OCI-LY3 (cell line): ENCODE data around the gene PIP5K1B.
A peak's percentile ranks its signal among the peaks of the same experiment; 100 is the strongest.

Experiments used
- H2AFZ ChIP-seq: fragments of 200-600, 300-600 bp; shearing (Covaris generic); 2 replicates; pipeline ENCODE4 v1.6.0; 2014; ENCODE audit warnings: antibody characterized with exemption, low read depth, low read length
- H3K27ac ChIP-seq: fragments of 200-600, 300-600 bp; sonication (generic); 2 replicates; pipeline ENCODE4 v1.5.1; 2014; ENCODE audit warnings: mild to moderate bottlenecking, low read length, moderate library complexity, mixed read lengths
- H3K27me3 ChIP-seq: fragments of 200-600, 300-600 bp; sonication (generic); 2 replicates; pipeline ENCODE4 v1.6.1; 2014; ENCODE audit warnings: low read depth, low read length, mixed read lengths
- H3K36me3 ChIP-seq: fragments of 200-600, 300-600 bp; sonication (generic); replicated peaks from 2 replicates; pipeline ENCODE3; 2014; ENCODE audit warnings: low read depth, low read length, mixed read lengths
- H3K4me1 ChIP-seq: fragments of 300-600, 200-600 bp; sonication (generic); 2 replicates; pipeline ENCODE4 v1.6.1; 2014; ENCODE audit warnings: low read length, mixed read lengths
- H3K4me2 ChIP-seq: fragments of 200-600, 300-600 bp; sonication (generic); 2 replicates; pipeline ENCODE4 v1.6.1; 2014; ENCODE audit warnings: low read length, mixed read lengths
- H3K4me3 ChIP-seq: fragments of 300-600, 200-600 bp; sonication (generic); 2 replicates; pipeline ENCODE4 v1.5.1; 2014; ENCODE audit warnings: antibody characterized with exemption, mild to moderate bottlenecking, low read length, moderate library complexity
- H3K79me2 ChIP-seq: fragments of 300-600, 200-600 bp; shearing (Covaris generic); 2 replicates; pipeline ENCODE4 v1.6.1; 2014; ENCODE audit warnings: mild to moderate bottlenecking, low read length, mixed read lengths
- H3K9ac ChIP-seq: fragments of 300-600, 200-600 bp; shearing (Covaris generic); 2 replicates; pipeline ENCODE4 v1.6.0; 2014; ENCODE audit warnings: mild to moderate bottlenecking, low read length, moderate library complexity
- H3K9me3 ChIP-seq: fragments of 200-600, 300-600 bp; shearing (Covaris generic); 2 replicates; pipeline ENCODE4 v1.6.1; 2014; ENCODE audit warnings: low read length, mixed read lengths; ENCODE audit not compliant: insufficient read depth
- H4K20me1 ChIP-seq: fragments of 200-600, 300-600 bp; sonication (generic); 2 replicates; pipeline ENCODE4 v1.6.1; 2016; ENCODE audit warnings: low read length, mixed read lengths; ENCODE audit not compliant: insufficient read depth
- CTCF ChIP-seq: fragments of 200-600, 300-600 bp; sonication (generic); IDR thresholded peaks from 2 replicates; pipeline ENCODE4 v1.5.1; 2014; ENCODE audit warnings: antibody characterized with exemption, low read length, low read depth
- EZH2phosphoT487 ChIP-seq: fragments of 200-600 bp; shearing (Covaris generic); IDR thresholded peaks from 2 replicates; pipeline ENCODE4 v1.6.1; 2018; ENCODE audit warnings: antibody characterized with exemption, mixed run types, low read depth

PIP5K1B gene

GRCh38 chr9:68999393-69000105, 294.5 kb downstream of the PIP5K1B start:
- Histone ChIP-seq H3K27me3 (peaks cover 35% of the 10 kb centered on the region), H3K9ac (no peak overlapping the region), H3K27ac (no peak overlapping the region), H3K4me2 (no peak overlapping the region), H3K36me3 (no peaks in the 10 kb centered on the region), H3K79me2 (no peaks in the 10 kb centered on the region), H3K4me1 (peaks cover 7% of the 10 kb centered on the region; the same call in 1 of the 2 replicates), H4K20me1 (no peaks in the 10 kb centered on the region), H2AFZ (peak overlapping the region; percentile 15; the same call in 1 of the 2 replicates), H3K4me3 (no peak overlapping the region), H3K9me3 (no peaks in the 10 kb centered on the region)
- TF ChIP-seq CTCF (peak; percentile 89), EZH2phosphoT487 (no peak)

GRCh38 chr9:69001921-69002320, 296.9 kb downstream of the PIP5K1B start:
- Histone ChIP-seq H3K4me1 (peaks cover 7% of the 10 kb centered on the region; the same call in 1 of the 2 replicates), H3K79me2 (no peaks in the 10 kb centered on the region), H2AFZ (no peak overlapping the region), H3K9me3 (no peaks in the 10 kb centered on the region), H3K27me3 (peaks cover 40% of the 10 kb centered on the region), H3K27ac (no peak overlapping the region), H3K9ac (no peak overlapping the region), H3K4me2 (no peak overlapping the region), H3K36me3 (no peaks in the 10 kb centered on the region), H4K20me1 (no peaks in the 10 kb centered on the region), H3K4me3 (no peak overlapping the region)
- TF ChIP-seq CTCF: no peak
- no peak for TF ChIP-seq EZH2phosphoT487

GRCh38 chr9:69003051-69003450, 298.0 kb downstream of the PIP5K1B start:
- H3K4me3 ChIP-seq: no peak overlapping the region
- TF ChIP-seq CTCF (no peak), EZH2phosphoT487 (no peak)
- no peaks in the 10 kb centered on the region for H3K36me3 ChIP-seq
- H3K9ac ChIP-seq: no peak overlapping the region
- H3K27ac ChIP-seq: no peak overlapping the region
- no peak overlapping the region for H2AFZ ChIP-seq
- H3K4me1 ChIP-seq: peaks cover 7% of the 10 kb centered on the region; the same call in 1 of the 2 replicates
- no peaks in the 10 kb centered on the region for H3K79me2 ChIP-seq
- peaks cover 37% of the 10 kb centered on the region for H3K27me3 ChIP-seq
- no peak overlapping the region for H3K4me2 ChIP-seq
- no peaks in the 10 kb centered on the region for H4K20me1 ChIP-seq
- no peaks in the 10 kb centered on the region for H3K9me3 ChIP-seq

- peaks cover 42% of the 10 kb centered on the region for H3K27me3 ChIP-seq
- TF ChIP-seq CTCF (no peak), EZH2phosphoT487 (no peak)
- H3K9ac ChIP-seq: no peak overlapping the region
- peaks cover 7% of the 10 kb centered on the region; the same call in 1 of the 2 replicates for H3K4me1 ChIP-seq
- H3K79me2 ChIP-seq: no peaks in the 10 kb centered on the region
- no peak overlapping the region for H2AFZ ChIP-seq
- no peaks in the 10 kb centered on the region for H4K20me1 ChIP-seq
- no peaks in the 10 kb centered on the region for H3K36me3 ChIP-seq
- H3K4me2 ChIP-seq: no peak overlapping the region
- H3K4me3 ChIP-seq: no peak overlapping the region
- H3K9me3 ChIP-seq: no peaks in the 10 kb centered on the region
- no peak overlapping the region for H3K27ac ChIP-seq
Measured at GRCh38 chr9:69004836-69005235, 299.8 kb downstream of the PIP5K1B start.
